GM12891 (cell line): ENCODE data around the gene ERVK3-1.

Experiments used
- PAX5 ChIP-seq: IDR thresholded peaks from 2 replicates; pipeline ENCODE4 v1.6.1; 2011; ENCODE audit warnings: low read length, moderate library complexity, mild to moderate bottlenecking; ENCODE audit not compliant: insufficient read depth, severe bottlenecking
- POLR2A ChIP-seq: IDR thresholded peaks from 2 replicates; pipeline ENCODE4 v1.6.1; 2011; ENCODE audit warnings: low read depth, low read length, control low read depth
- POLR2AphosphoS5 ChIP-seq: IDR thresholded peaks from 2 replicates; pipeline ENCODE4 v1.6.1; 2011; ENCODE audit warnings: low read depth, low read length, control low read depth
- POU2F2 ChIP-seq: IDR thresholded peaks from 2 replicates; pipeline ENCODE4 v1.6.1; 2011; ENCODE audit warnings: low read depth, mild to moderate bottlenecking, control low read depth, low read length, moderate library complexity
- SPI1 ChIP-seq: IDR thresholded peaks from 2 replicates; pipeline ENCODE4 v1.6.1; 2011; ENCODE audit warnings: low read depth, low read length, control low read depth
- TAF1 ChIP-seq: IDR thresholded peaks from 2 replicates; pipeline ENCODE4 v1.6.1; 2011; ENCODE audit warnings: low read depth, low read length, control low read depth

DNA sequence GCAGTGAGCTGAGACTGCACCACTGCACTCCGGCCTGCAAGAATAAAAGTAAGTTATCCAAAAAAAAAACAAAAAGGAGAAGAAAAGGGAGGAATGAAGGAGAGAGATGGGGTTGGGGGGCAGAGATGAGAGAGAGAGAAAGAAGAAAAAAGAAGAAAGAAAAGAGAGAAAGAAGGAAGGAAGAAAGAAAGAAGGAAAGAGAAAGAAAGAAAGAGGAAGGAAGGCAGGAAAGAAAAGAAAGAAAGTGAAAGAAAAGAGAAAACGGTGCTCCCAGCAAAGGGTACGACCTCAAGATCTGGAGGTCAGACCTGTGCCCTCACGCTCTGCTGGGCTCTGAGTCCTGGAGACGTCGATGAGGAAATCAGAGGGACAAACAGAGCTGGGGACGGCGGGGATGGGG lies 44.4 kb downstream of the ERVK3-1 start:
- TF ChIP-seq POLR2AphosphoS5 (no peak), POLR2A (no peak), POU2F2 (no peak), SPI1 (no peak), TAF1 (no peak), PAX5 (no peak)
